ENCODE data around the gene FOXS1. TPM values are rescaled to one million over a fixed set of nuclear protein-coding genes. Genes with fewer than 3 reads are reported as not detected.
A peak's percentile ranks its signal among the peaks of the same experiment; 100 is the strongest.
"Not testable (repeated sequence)": the region's sequence is repeated elsewhere in the genome, so short reads cannot be mapped to it uniquely, and the experiment has no call there.

The FOXS1 gene
- total RNA-seq, 1 donor from 2014 or later = 3.3 TPM

- TF ChIP-seq CTCF (IDR thresholded peaks at IDR 0.05) = no peak
- H3K27ac ChIP-seq = no peak overlapping the region
- intact Hi-C loops (cut with DNase I) = no loop called here
- no peak for ATAC-seq
- no peaks in the 10 kb centered on the region for H3K36me3 ChIP-seq
- no peak overlapping the region for H3K4me3 ChIP-seq
- H3K27me3 ChIP-seq = no peaks in the 10 kb centered on the region
- H3K4me1 ChIP-seq = peaks cover 11% of the 10 kb centered on the region
- no peak for DNase-seq
- H3K9me3 ChIP-seq = no peaks in the 10 kb centered on the region
Measured at GRCh38 chr20:31816221-31816620, 29.2 kb downstream of the FOXS1 start.

GRCh38 chr20:31815408-31816188, 29.8 kb downstream of the FOXS1 start:
- no peak for TF ChIP-seq CTCF (IDR thresholded peaks at IDR 0.05)
- no peaks in the 10 kb centered on the region for H3K36me3 ChIP-seq
- H3K27me3 ChIP-seq = no peaks in the 10 kb centered on the region
- H3K27ac ChIP-seq = no peak overlapping the region
- ATAC-seq = peak; percentile 67
- no peak overlapping the region for H3K4me3 ChIP-seq
- H3K4me1 ChIP-seq = peaks cover 11% of the 10 kb centered on the region
- no peaks in the 10 kb centered on the region for H3K9me3 ChIP-seq
- no peak for DNase-seq
- intact Hi-C loops (cut with DNase I) = no loop called here

GRCh38 chr20:31814142-31814541, 31.3 kb downstream of the FOXS1 start:
- intact Hi-C loops (cut with DNase I); H3K36me3 ChIP-seq; H3K9me3 ChIP-seq; H3K4me3 ChIP-seq; H3K27ac ChIP-seq; H3K27me3 ChIP-seq; DNase-seq; ATAC-seq: not testable (repeated sequence)
- peaks cover 11% of the 10 kb centered on the region for H3K4me1 ChIP-seq

GRCh38 chr20:31813611-31814010, 31.8 kb downstream of the FOXS1 start:
- DNase-seq = no peak
- no peaks in the 10 kb centered on the region for H3K36me3 ChIP-seq
- no peak overlapping the region for H3K27ac ChIP-seq
- no peaks in the 10 kb centered on the region for H3K27me3 ChIP-seq
- no peaks in the 10 kb centered on the region for H3K9me3 ChIP-seq
- intact Hi-C loops (cut with DNase I) = no loop called here
- no peak overlapping the region for H3K4me3 ChIP-seq
- ATAC-seq = no peak
- TF ChIP-seq CTCF (IDR thresholded peaks at IDR 0.05) = no peak
- peaks cover 11% of the 10 kb centered on the region for H3K4me1 ChIP-seq

GRCh38 chr20:31811796-31812728, 33.3 kb downstream of the FOXS1 start:
- no peak for ATAC-seq

More at GRCh38 chr20:31811796-31812728, 33.3 kb downstream of the FOXS1 start:
- no peaks in the 10 kb centered on the region for H3K27me3 ChIP-seq
- no peak overlapping the region for H3K27ac ChIP-seq
- DNase-seq = no peak
- H3K9me3 ChIP-seq = no peaks in the 10 kb centered on the region
- no peak overlapping the region for H3K4me3 ChIP-seq
- H3K4me1 ChIP-seq = peaks cover 11% of the 10 kb centered on the region
- no peaks in the 10 kb centered on the region for H3K36me3 ChIP-seq
- intact Hi-C loops (cut with DNase I) = no loop called here
- no peak for TF ChIP-seq CTCF (IDR thresholded peaks at IDR 0.05)

Data from upper lobe of right lung (tissue), 1 donor.